Measurements from ENCODE around the gene PTPN12. TPM values are rescaled to one million over a fixed set of nuclear protein-coding genes. Genes with fewer than 3 reads are reported as not detected.
"Not testable (repeated sequence)": the region's sequence is repeated elsewhere in the genome, so short reads cannot be mapped to it uniquely, and the experiment has no call there.

The PTPN12 gene
- total RNA-seq, 2 donors from 2014 or later: 70.5 to 173 TPM

DNA sequence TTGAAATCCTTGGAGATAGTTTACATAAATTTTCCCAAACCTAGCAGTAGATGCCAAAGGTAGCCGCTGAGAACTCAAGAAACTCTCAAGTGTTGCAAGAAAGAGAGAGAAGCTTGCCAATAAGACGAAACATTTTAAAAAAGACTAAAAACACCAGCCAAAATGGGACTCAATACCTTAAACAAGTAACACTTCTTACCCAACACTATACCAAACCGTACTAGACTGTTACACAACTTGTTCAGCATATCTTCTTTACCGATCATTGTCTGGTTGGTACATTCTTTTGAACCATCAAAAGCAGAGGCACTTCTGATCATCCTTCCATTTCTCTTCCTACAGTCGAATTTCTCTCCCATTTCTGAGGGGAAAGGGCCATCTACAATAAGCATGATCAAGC lies 4.8 kb upstream of the PTPN12 start:
- H3K27me3 ChIP-seq (replicated peaks; ENCODE audit: insufficient read depth): no peaks in the 10 kb centered on the region
- H3K27ac ChIP-seq: no peak overlapping the region
- H3K9me3 ChIP-seq: no peaks in the 10 kb centered on the region
- H3K4me3 ChIP-seq: no peak overlapping the region
- ATAC-seq (ENCODE audit: insufficient number of reproducible peaks, low FRiP score, low read depth) (no peak), DNase-seq (ENCODE audit: low spot score) (no peak)
- H3K36me3 ChIP-seq: no peaks in the 10 kb centered on the region
- TF ChIP-seq CTCF (IDR thresholded peaks at IDR 0.05): no peak
- no peaks in the 10 kb centered on the region for H3K4me1 ChIP-seq (ENCODE audit: control insufficient read depth in 1 of 2, low read depth in 2 of 2)

- H3K27me3 ChIP-seq (replicated peaks; ENCODE audit: insufficient read depth); H3K4me3 ChIP-seq; H3K27ac ChIP-seq; H3K4me1 ChIP-seq (ENCODE audit: control insufficient read depth in 1 of 2, low read depth in 2 of 2); DNase-seq (ENCODE audit: low spot score); H3K36me3 ChIP-seq; H3K9me3 ChIP-seq; ATAC-seq (ENCODE audit: insufficient number of reproducible peaks, low FRiP score, low read depth): not testable (repeated sequence)
These were observed 4.4 kb upstream of the PTPN12 start for GRCh38 chr7:77532732-77533131.

DNA sequence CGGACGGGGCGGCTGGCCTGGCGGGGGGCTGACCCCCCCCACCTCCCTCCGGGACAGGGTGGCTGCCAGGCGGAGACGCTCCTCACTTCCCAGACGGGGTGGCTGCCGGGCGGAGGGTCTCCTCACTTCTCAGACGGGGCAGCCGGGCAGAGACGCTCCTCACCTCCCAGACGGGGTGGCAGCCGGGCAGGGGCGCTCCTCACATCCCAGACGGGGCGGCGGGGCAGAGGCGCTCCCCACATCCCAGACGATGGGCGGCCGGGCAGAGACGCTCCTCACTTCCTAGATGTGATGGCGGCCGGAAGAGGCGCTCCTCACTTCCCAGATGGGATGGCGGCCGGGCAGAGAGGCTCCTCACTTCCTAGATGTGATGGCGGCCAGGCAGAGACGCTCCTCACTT lies 3.0 kb upstream of the PTPN12 start:
- not testable (repeated sequence) for H3K36me3 ChIP-seq; DNase-seq (ENCODE audit: low spot score); ATAC-seq (ENCODE audit: insufficient number of reproducible peaks, low FRiP score, low read depth); H3K4me3 ChIP-seq; H3K27ac ChIP-seq; H3K27me3 ChIP-seq (replicated peaks; ENCODE audit: insufficient read depth); H3K9me3 ChIP-seq; H3K4me1 ChIP-seq (ENCODE audit: control insufficient read depth in 1 of 2, low read depth in 2 of 2)

- no peaks in the 10 kb centered on the region for H3K27me3 ChIP-seq (replicated peaks; ENCODE audit: insufficient read depth)
- H3K9me3 ChIP-seq: no peaks in the 10 kb centered on the region
- peak overlapping the region; percentile 85 to 87 for H3K27ac ChIP-seq
- ATAC-seq (ENCODE audit: insufficient number of reproducible peaks, low FRiP score, low read depth): no peak
- no peak for TF ChIP-seq CTCF (IDR thresholded peaks at IDR 0.05)
- peak overlapping the region; percentile 86 for H3K4me3 ChIP-seq
- H3K4me1 ChIP-seq (ENCODE audit: control insufficient read depth in 1 of 2, low read depth in 2 of 2): peaks cover 11 to 18% of the 10 kb centered on the region in 2 donors
- no peak for DNase-seq (ENCODE audit: low spot score)
- H3K36me3 ChIP-seq: no peaks in the 10 kb centered on the region
These were observed 1.1 kb upstream of the PTPN12 start for GRCh38 chr7:77536017-77536412.

DNA sequence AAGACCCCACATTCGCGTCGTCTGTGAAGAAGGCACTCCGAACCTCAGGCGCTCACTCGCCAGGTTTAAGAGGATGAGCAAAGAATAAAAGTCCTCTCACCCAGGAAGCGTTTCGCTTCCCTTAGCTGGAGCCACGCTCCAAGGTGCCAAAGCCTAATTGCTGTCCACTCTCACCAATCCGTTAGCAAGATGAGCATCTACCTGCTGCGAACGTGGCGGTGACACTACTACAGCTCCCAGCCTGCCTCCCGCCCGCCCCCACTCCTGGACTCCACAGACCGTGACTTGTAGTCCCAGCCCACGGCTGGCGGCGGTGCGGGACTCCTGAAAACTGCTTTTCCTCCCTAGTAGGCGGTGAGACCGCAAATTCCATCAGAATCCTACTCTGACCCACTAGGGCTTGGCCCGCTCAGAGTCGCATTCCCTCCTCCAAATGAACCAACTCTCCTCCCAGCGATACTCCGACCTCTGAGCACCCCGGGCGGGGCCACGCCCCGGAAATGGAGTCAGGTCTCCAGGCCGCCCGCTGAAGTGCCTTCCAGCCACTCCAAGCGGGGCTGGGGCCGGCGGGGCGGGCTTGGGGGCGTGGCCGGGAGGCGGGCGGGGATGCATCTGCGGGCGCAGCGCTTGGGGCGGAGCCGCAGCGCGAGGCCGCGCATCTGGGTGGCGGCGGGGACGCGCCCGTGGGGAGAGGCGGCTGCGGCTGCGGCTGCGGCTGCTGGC lies 521 bp upstream of the PTPN12 start:
- DNase-seq (ENCODE audit: low spot score) (peak; percentile 91), ATAC-seq (ENCODE audit: insufficient number of reproducible peaks, low FRiP score, low read depth) (peak; percentile 85)
- no peaks in the 10 kb centered on the region for H3K27me3 ChIP-seq (replicated peaks; ENCODE audit: insufficient read depth)
- H3K36me3 ChIP-seq: no peaks in the 10 kb centered on the region
- peak overlapping the region; percentile 87 to 90 for H3K27ac ChIP-seq
- peak overlapping the region; percentile 86 for H3K4me3 ChIP-seq
- peaks cover 16 to 24% of the 10 kb centered on the region in 2 donors for H3K4me1 ChIP-seq (ENCODE audit: control insufficient read depth in 1 of 2, low read depth in 2 of 2)
- TF ChIP-seq CTCF (IDR thresholded peaks at IDR 0.05): no peak
- no peaks in the 10 kb centered on the region for H3K9me3 ChIP-seq

- Histone ChIP-seq H3K27me3 (replicated peaks; ENCODE audit: insufficient read depth) (no peaks in the 10 kb centered on the region), H3K27ac (peak overlapping the region; percentile 90 to 92), H3K4me3 (peak overlapping the region; percentile 86), H3K4me1 (ENCODE audit: control insufficient read depth in 1 of 2, low read depth in 2 of 2) (peaks cover 27 to 34% of the 10 kb centered on the region in 2 donors), H3K9me3 (no peaks in the 10 kb centered on the region), H3K36me3 (no peaks in the 10 kb centered on the region)
- ATAC-seq (ENCODE audit: insufficient number of reproducible peaks, low FRiP score, low read depth) (no peak), DNase-seq (ENCODE audit: low spot score) (no peak)
- TF ChIP-seq CTCF (IDR thresholded peaks at IDR 0.05): no peak
These were observed 734 bp downstream of the PTPN12 start for GRCh38 chr7:77537778-77538280.

All from thoracic aorta (tissue), 2 donors.